GM18505 (cell line): ENCODE data around the gene BEX4.
"Not testable (repeated sequence)": the region's sequence is repeated elsewhere in the genome, so short reads cannot be mapped to it uniquely, and the experiment has no call there.

Source experiments
- ATAC-seq: cut with Tn5 transposase; IDR thresholded peaks from one replicate; pipeline ENCODE4 v1.9.1; 2021; ENCODE audit not compliant: unreplicated experiment
- POLR2A ChIP-seq: IDR thresholded peaks from 4 replicates; pipeline ENCODE4 v1.6.1; 2011; ENCODE audit warnings: borderline replicate concordance; ENCODE audit not compliant: insufficient read depth, insufficient read length; ENCODE audit errors: extremely low read depth

BEX4 gene

GRCh38 chrX:103214870-103215424, at the start of gene BEX4:
Gene BEX4, plus strand, starts transcription at chrX:103215108. Its CDS starts 1,046 bp downstream, at chrX:103216154.
- peak; percentile 91 for ATAC-seq

GRCh38 chrX:103170216-103170615, 44.7 kb upstream of the BEX4 start:
- no peak for TF ChIP-seq POLR2A
- no peak for ATAC-seq

More at GRCh38 chrX:103214870-103215424, at the start of gene BEX4:
- TF ChIP-seq POLR2A, result peak; percentile 44

GRCh38 chrX:103171353-103171752, 43.6 kb upstream of the BEX4 start:
- no peak for ATAC-seq
- no peak for TF ChIP-seq POLR2A

GRCh38 chrX:103175256-103175655, 39.7 kb upstream of the BEX4 start:
- ATAC-seq, result not testable (repeated sequence)

- no peak for TF ChIP-seq POLR2A
- ATAC-seq, result peak; percentile 71
These were observed 38.8 kb upstream of the BEX4 start for GRCh38 chrX:103175944-103176753.

GRCh38 chrX:103177556-103177955, 37.4 kb upstream of the BEX4 start:
- ATAC-seq, result no peak
- no peak for TF ChIP-seq POLR2A

GRCh38 chrX:103183912-103184311, 31.0 kb upstream of the BEX4 start:
- ATAC-seq, result no peak
- TF ChIP-seq POLR2A, result no peak

- no peak for TF ChIP-seq POLR2A
- no peak for ATAC-seq
These were observed 26.9 kb upstream of the BEX4 start for GRCh38 chrX:103187953-103188475.

GRCh38 chrX:103197721-103198306, 17.1 kb upstream of the BEX4 start:
- no peak for TF ChIP-seq POLR2A
- no peak for ATAC-seq

- ATAC-seq, result not testable (repeated sequence)
These were observed 16.2 kb upstream of the BEX4 start for GRCh38 chrX:103198668-103199067.

- TF ChIP-seq POLR2A, result no peak
- ATAC-seq, result no peak
These were observed 13.9 kb upstream of the BEX4 start for GRCh38 chrX:103201041-103201440.

- ATAC-seq, result no peak
- no peak for TF ChIP-seq POLR2A
These were observed 4.9 kb upstream of the BEX4 start for GRCh38 chrX:103210056-103210455.

- no peak for ATAC-seq
- no peak for TF ChIP-seq POLR2A
These were observed 3.7 kb upstream of the BEX4 start for GRCh38 chrX:103211012-103211715.
